ENCODE results near the gene ADAMTS7. TPM values are rescaled to one million over a fixed set of nuclear protein-coding genes. Genes with fewer than 3 reads are reported as not detected.

ADAMTS7 gene
- total and polyA plus RNA-seq, 2 of the 4 experiments (the other 2 are of a cell fraction), result 1.4 to 12.6 TPM

- Histone ChIP-seq H3K14ac (replicated peaks; ENCODE audit: low read depth, low read length) (no peak overlapping the region), H2BK5ac (ENCODE audit: low read depth, low read length, poor library complexity, severe bottlenecking) (no peak overlapping the region), H4K5ac (ENCODE audit: low read depth, low read length) (no peak overlapping the region), H3K4ac (ENCODE audit: low read depth, low read length) (no peak overlapping the region), H3K4me1 (ENCODE audit: control insufficient read depth, insufficient read depth, low read length) (no peaks in the 10 kb centered on the region), H3K9me1 (ENCODE audit: insufficient read depth, low read length) (no peaks in the 10 kb centered on the region), H2AFZ (replicated peaks; ENCODE audit: low read length, poor library complexity) (no peak overlapping the region), H3K27me3 (ENCODE audit: control insufficient read depth, insufficient read depth, low read length) (peaks cover 11% of the 10 kb centered on the region; the same call in 1 of the 2 replicates), H3K4me2 (ENCODE audit: low read depth, low read length) (no peak overlapping the region), H3K79me1 (ENCODE audit: low read depth in 1 of 2, low read length in 2 of 2) (no peaks in the 10 kb centered on the region), H3K23ac (ENCODE audit: low read depth, low read length) (no peak overlapping the region), H3K9me3 (ENCODE audit: control insufficient read depth, insufficient read depth, low read length) (no peaks in the 10 kb centered on the region), H2BK20ac (ENCODE audit: low read depth, low read length) (no peak overlapping the region), H3K27ac (ENCODE audit: insufficient read depth, low read length) (no peak overlapping the region), H3K56ac (ENCODE audit: extremely low read depth, insufficient read depth, low read length) (no peak overlapping the region), H4K8ac (ENCODE audit: low read depth in 2 of 2, low read length in 2 of 2) (no peak overlapping the region), H2AK9ac (replicated peaks; ENCODE audit: low read depth, low read length, poor library complexity) (no peak overlapping the region), H3K18ac (ENCODE audit: low read depth, low read length) (no peak overlapping the region), H3K9ac (ENCODE audit: low read depth, low read length) (no peak overlapping the region), H4K20me1 (ENCODE audit: insufficient read depth, low read length) (no peaks in the 10 kb centered on the region), H3K36me3 (ENCODE audit: control insufficient read depth, insufficient read depth, low read length) (no peaks in the 10 kb centered on the region), H3K4me3 (ENCODE audit: insufficient read depth, low read depth, low read length) (no peak overlapping the region), H2BK120ac (ENCODE audit: low read depth, low read length) (no peak overlapping the region), H2AK5ac (ENCODE audit: low read depth, low read length) (no peak overlapping the region), H2BK15ac (ENCODE audit: low read depth, low read length) (no peak overlapping the region), H4K91ac (ENCODE audit: insufficient read depth, low read depth, low read length) (no peak overlapping the region)
- dilution Hi-C loops (cut with HindIII; ENCODE audit: low sequenced_read_pairs, unreplicated experiment) (no loop called here), intact Hi-C loops (cut with micrococcal nuclease) (no loop called here), in situ Hi-C loops (cut with MboI; ENCODE audit: low sequenced_read_pairs) (no loop called here)
- TF ChIP-seq BHLHE40 (IDR thresholded peaks at IDR 0.05; ENCODE audit: low read depth, low read length) (no peak), POLR2A (IDR thresholded peaks at IDR 0.05; ENCODE audit: low read depth, low read length) (no peak), CHD1 (IDR thresholded peaks at IDR 0.05; ENCODE audit: low read depth, low read length) (no peak), CEBPB (IDR thresholded peaks at IDR 0.05; ENCODE audit: low read depth, low read length) (no peak), RAD21 (IDR thresholded peaks at IDR 0.05; ENCODE audit: low read length) (no peak), RFX5 (IDR thresholded peaks at IDR 0.05; ENCODE audit: low read depth, low read length) (no peak), MAZ (IDR thresholded peaks at IDR 0.05; ENCODE audit: borderline replicate concordance, low read depth, low read length) (no peak), RCOR1 (IDR thresholded peaks at IDR 0.05; ENCODE audit: insufficient replicate concordance, low read length) (no peak), SMC3 (IDR thresholded peaks at IDR 0.05; ENCODE audit: low read depth, low read length) (no peak), CTCF (conservative IDR thresholded peaks at IDR 0.05; ENCODE audit: low read depth, low read length) (no peak), MXI1 (IDR thresholded peaks at IDR 0.05; ENCODE audit: borderline replicate concordance, low read depth, low read length) (no peak), NFE2L2 (IDR thresholded peaks at IDR 0.05; ENCODE audit: low read depth, low read length) (no peak), FOS (IDR thresholded peaks at IDR 0.05; ENCODE audit: low read depth, low read length) (no peak)
- ATAC-seq (ENCODE audit: low read depth) (no peak), DNase-seq (no peak)
- CTCF ChIA-PET, result no interaction called here
- POLR2A ChIA-PET (ENCODE audit: unreplicated experiment), result no interaction called here
- no CpG with 5 or more reads among the region's 5 CpGs for WGBS, 2 experiments (ENCODE audit: extremely low coverage in 2 of 2, insufficient read length in 1 of 2)
- BruUV-seq (replicated peaks), result no TSS peak
Measured at GRCh38 chr15:78715434-78715833, 95.8 kb downstream of the ADAMTS7 start.

Measured in IMR-90 (cell line).